DND-41 (cell line): ENCODE results near the gene PHF3.

Source experiments
- ATAC-seq: fragments of 200-7000 bp; cut with Tn5 transposase; 3 replicates; pipeline ENCODE4 v1.9.1; 2021; ENCODE audit warnings: low read depth; ENCODE audit not compliant: insufficient read depth
- DNase-seq: peaks from one replicate; pipeline ENCODE4 v3.0.0-alpha.2; 2020
- H2AFZ ChIP-seq: 2 replicates; pipeline ENCODE4 v1.6.0; 2012; ENCODE audit warnings: low read depth, low read length
- H3K27ac ChIP-seq: 2 replicates; pipeline ENCODE4 v1.5.1; 2012; ENCODE audit warnings: low read length, inconsistent platforms
- H3K27me3 ChIP-seq: fragments of 200-600 bp; sonication (generic); 2 replicates; pipeline ENCODE4 v1.6.0; 2012; ENCODE audit warnings: low read length, mild to moderate bottlenecking, inconsistent platforms; ENCODE audit not compliant: insufficient read depth, poor library complexity
- H3K36me3 ChIP-seq: 2 replicates; pipeline ENCODE4 v1.5.1; 2012; ENCODE audit warnings: low read length, inconsistent platforms; ENCODE audit not compliant: insufficient read depth
- H3K4me1 ChIP-seq: 2 replicates; pipeline ENCODE4 v1.5.1; 2012; ENCODE audit warnings: mild to moderate bottlenecking, low read length; ENCODE audit not compliant: insufficient read depth
- H3K4me2 ChIP-seq: 2 replicates; pipeline ENCODE4 v1.6.0; 2012; ENCODE audit warnings: mild to moderate bottlenecking, moderate library complexity, low read length, inconsistent platforms; ENCODE audit not compliant: insufficient read depth
- H3K4me3 ChIP-seq, 2 experiments: fragments of 200-600 bp in 1 of 2; shearing (Covaris generic) in 1 of 2; 2 replicates each; pipeline ENCODE4 v1.5.1; 2012 to 2016; ENCODE audit warnings: inconsistent platforms in 2 of 2, low read length in 2 of 2, mild to moderate bottlenecking in 2 of 2, low read depth in 1 of 2, moderate library complexity in 1 of 2
- H3K79me2 ChIP-seq: 2 replicates; pipeline ENCODE4 v1.6.0; 2012; ENCODE audit warnings: low read length, inconsistent platforms; ENCODE audit not compliant: insufficient read depth
- H3K9ac ChIP-seq: 2 replicates; pipeline ENCODE4 v1.6.0; 2012; ENCODE audit warnings: low read depth, mild to moderate bottlenecking, inconsistent platforms, low read length, moderate library complexity
- H3K9me3 ChIP-seq: 2 replicates; pipeline ENCODE4 v1.5.1; 2012; ENCODE audit warnings: low read length, moderate library complexity, mild to moderate bottlenecking, inconsistent platforms; ENCODE audit not compliant: insufficient read depth, severe bottlenecking
- H4K20me1 ChIP-seq: 2 replicates; pipeline ENCODE4 v1.6.0; 2012; ENCODE audit warnings: low read length; ENCODE audit not compliant: insufficient read depth
- EZH2 ChIP-seq: IDR thresholded peaks from 3 replicates; pipeline ENCODE4 v1.6.1; 2012; ENCODE audit warnings: borderline replicate concordance, low read depth, mild to moderate bottlenecking, moderate library complexity, low read length, inconsistent platforms; ENCODE audit not compliant: severe bottlenecking
- TF ChIP-seq, protein P1 (sequence below): IDR thresholded peaks from 2 replicates; pipeline ENCODE4 v1.5.1; 2012; ENCODE audit warnings: borderline replicate concordance, low read length, moderate library complexity, mild to moderate bottlenecking; ENCODE audit not compliant: poor library complexity, severe bottlenecking; ENCODE audit errors: extremely low read depth

Gene PHF3

GRCh38 chr6:63663147-63663955, 27.7 kb downstream of the PHF3 start:
- ATAC-seq (no peak), DNase-seq (no peak)
- Histone ChIP-seq H3K27me3 (no peaks in the 10 kb centered on the region), H3K4me1 (no peaks in the 10 kb centered on the region), H3K36me3 (peaks cover 3% of the 10 kb centered on the region; the same call in 1 of the 2 replicates), H3K4me2 (no peak overlapping the region), H3K27ac (no peak overlapping the region), H3K4me3 (no peak overlapping the region), H3K9ac (no peak overlapping the region), H3K79me2 (peaks cover 99% of the 10 kb centered on the region), H4K20me1 (peaks cover 77% of the 10 kb centered on the region), H2AFZ (no peak overlapping the region), H3K9me3 (no peaks in the 10 kb centered on the region)
- TF ChIP-seq, protein P1, sequence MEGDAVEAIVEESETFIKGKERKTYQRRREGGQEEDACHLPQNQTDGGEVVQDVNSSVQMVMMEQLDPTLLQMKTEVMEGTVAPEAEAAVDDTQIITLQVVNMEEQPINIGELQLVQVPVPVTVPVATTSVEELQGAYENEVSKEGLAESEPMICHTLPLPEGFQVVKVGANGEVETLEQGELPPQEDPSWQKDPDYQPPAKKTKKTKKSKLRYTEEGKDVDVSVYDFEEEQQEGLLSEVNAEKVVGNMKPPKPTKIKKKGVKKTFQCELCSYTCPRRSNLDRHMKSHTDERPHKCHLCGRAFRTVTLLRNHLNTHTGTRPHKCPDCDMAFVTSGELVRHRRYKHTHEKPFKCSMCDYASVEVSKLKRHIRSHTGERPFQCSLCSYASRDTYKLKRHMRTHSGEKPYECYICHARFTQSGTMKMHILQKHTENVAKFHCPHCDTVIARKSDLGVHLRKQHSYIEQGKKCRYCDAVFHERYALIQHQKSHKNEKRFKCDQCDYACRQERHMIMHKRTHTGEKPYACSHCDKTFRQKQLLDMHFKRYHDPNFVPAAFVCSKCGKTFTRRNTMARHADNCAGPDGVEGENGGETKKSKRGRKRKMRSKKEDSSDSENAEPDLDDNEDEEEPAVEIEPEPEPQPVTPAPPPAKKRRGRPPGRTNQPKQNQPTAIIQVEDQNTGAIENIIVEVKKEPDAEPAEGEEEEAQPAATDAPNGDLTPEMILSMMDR: no peak
- TF ChIP-seq EZH2: no peak

GRCh38 chr6:63663956-63664281, 28.3 kb downstream of the PHF3 start:
- Histone ChIP-seq H3K4me3 (no peak overlapping the region), H3K4me2 (no peak overlapping the region), H3K79me2 (peaks cover 99% of the 10 kb centered on the region), H3K36me3 (peaks cover 3% of the 10 kb centered on the region; the same call in 1 of the 2 replicates), H3K27me3 (no peaks in the 10 kb centered on the region), H3K27ac (no peak overlapping the region), H3K9me3 (no peaks in the 10 kb centered on the region), H3K9ac (no peak overlapping the region), H4K20me1 (peaks cover 75% of the 10 kb centered on the region), H2AFZ (no peak overlapping the region), H3K4me1 (no peaks in the 10 kb centered on the region)
- DNase-seq (no peak), ATAC-seq (no peak; the same call in 2 of the 3 replicates)
- no peak for TF ChIP-seq EZH2
- TF ChIP-seq, protein P1: no peak

DNA sequence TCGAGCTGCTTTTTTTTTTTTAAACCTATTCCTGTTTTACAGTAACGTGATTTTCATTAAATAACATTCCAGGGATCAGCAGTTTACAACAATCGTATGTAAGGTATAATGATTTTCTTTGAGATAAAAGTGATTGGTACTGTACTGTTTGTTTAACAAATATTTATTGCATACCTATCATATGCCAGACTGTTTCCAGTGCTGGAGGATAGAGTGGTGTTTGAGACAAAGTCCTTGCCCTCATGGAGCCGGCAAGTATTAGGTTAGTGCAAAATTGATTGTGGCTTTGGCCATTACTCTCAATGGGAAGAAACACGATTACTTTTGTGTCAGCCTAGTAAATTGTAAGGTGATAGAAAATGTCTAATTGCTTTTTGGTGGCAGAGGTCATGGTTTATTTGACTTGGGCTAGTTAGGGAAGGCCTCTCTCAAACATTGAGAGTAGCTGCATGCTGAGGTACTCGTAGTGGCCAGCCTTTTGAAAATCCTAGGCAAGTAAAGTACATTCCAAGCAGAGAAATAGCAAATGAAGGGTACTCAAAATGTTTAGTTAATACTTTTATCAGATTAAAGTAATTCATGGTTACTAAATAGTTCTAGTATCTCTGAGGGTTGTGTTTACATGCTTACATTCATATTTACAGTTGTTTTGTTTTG, 35.6 kb downstream of the PHF3 start:
- H3K4me2 ChIP-seq: no peak overlapping the region
- no peak overlapping the region for H3K27ac ChIP-seq
- TF ChIP-seq, protein P1: no peak
- no peak for TF ChIP-seq EZH2
- no peaks in the 10 kb centered on the region for H3K27me3 ChIP-seq
- DNase-seq: no peak
- no peaks in the 10 kb centered on the region for H3K9me3 ChIP-seq
- no peaks in the 10 kb centered on the region for H3K4me1 ChIP-seq
- no peak overlapping the region for H3K9ac ChIP-seq
- H4K20me1 ChIP-seq: peaks cover 85% of the 10 kb centered on the region
- H3K79me2 ChIP-seq: peaks cover 100% of the 10 kb centered on the region
- no peak overlapping the region for H3K4me3 ChIP-seq
- ATAC-seq: no peak
- no peak overlapping the region for H2AFZ ChIP-seq
- peaks cover 15% of the 10 kb centered on the region; the same call in 1 of the 2 replicates for H3K36me3 ChIP-seq
